Heart left ventricle (tissue), 16 donors: ENCODE data around the gene KCTD12. TPM values are rescaled to one million over a fixed set of nuclear protein-coding genes. Genes with fewer than 3 reads are reported as not detected.
A peak's percentile ranks its signal among the peaks of the same experiment; 100 is the strongest.

Experiments
- ATAC-seq, 4 donors: fragments of 200-7000 bp; cut with Tn5 transposase; one replicate each; pipeline ENCODE4 v1.9.1; 2020 to 2022; ENCODE audit warnings: moderate library complexity in 4 of 4, mild to moderate bottlenecking in 3 of 4, moderate number of reproducible peaks in 1 of 4
- DNase-seq, 5 donors: peaks; one replicate each; pipeline ENCODE4 v3.0.0-alpha.2; 2020
- H3K27ac ChIP-seq, 12 donors: fragments of 200-600 bp; sonication (generic) in 4 of 12; one replicate each; pipeline versions ENCODE4 v1.5.0 to v1.8.0; 2016 to 2022; ENCODE audit warnings: mild to moderate bottlenecking in 2 of 12
- H3K27me3 ChIP-seq, 9 donors: fragments of 200-600 bp; sonication (generic) in 2 of 9; one replicate each; pipeline versions ENCODE4 v1.5.1 to v1.8.0; 2016 to 2022; ENCODE audit warnings: mild to moderate bottlenecking in 3 of 9
- H3K36me3 ChIP-seq, 9 donors: fragments of 200-600 bp; sonication (generic) in 2 of 9; one replicate each; pipeline versions ENCODE4 v1.5.0 to v1.8.0; 2018 to 2022; ENCODE audit warnings: mild to moderate bottlenecking in 2 of 9
- H3K4me1 ChIP-seq, 12 donors: fragments of 200-600 bp; sonication (generic) in 4 of 12; one replicate each; pipeline versions ENCODE4 v1.5.0 to v1.8.0; 2016 to 2022; ENCODE audit warnings: mild to moderate bottlenecking in 3 of 12
- H3K4me3 ChIP-seq, 12 donors: fragments of 200-600 bp; sonication (generic) in 4 of 12; one replicate each; pipeline versions ENCODE4 v1.5.0 to v1.8.0; 2017 to 2022; ENCODE audit warnings: mild to moderate bottlenecking in 9 of 12, moderate library complexity in 4 of 12
- H3K9me3 ChIP-seq, 12 donors: fragments of 200-600 bp; sonication (generic) in 4 of 12; one replicate each; pipeline versions ENCODE4 v1.5.0 to v1.8.0; 2016 to 2022; ENCODE audit warnings: mild to moderate bottlenecking in 1 of 12
- POLR2A ChIP-seq, 2 donors: fragments of 450-650 bp; IDR thresholded peaks; one replicate each; pipeline ENCODE4 v1.6.1; 2017; ENCODE audit warnings: antibody characterized with exemption in 2 of 2, mild to moderate bottlenecking in 2 of 2, moderate library complexity in 2 of 2
- WGBS, 4 donors: extraction: QIAGEN DNeasy Blood & Tissue Kit in 2 of 4; methylation state at CpG; one replicate each; pipeline versions ENCODE4 v1.1.5 to v1.1.7; 2013 to 2018; 5-methylcytosine and 5-hydroxymethylcytosine counted together
- intact Hi-C, 10 donors: fragments of 100-400 bp; cut with DNase I; formaldehyde crosslinking; loops; one replicate each; pipeline versions ENCODE4 v1.11.1 to v1.14.2; 2022
- polyA plus RNA-seq, 2 donors: library from polyadenylated mRNA; stranded (reverse); fragments of 200-250 nt; gene quantifications; one replicate each; pipeline ENCODE4 v1.2.3, GENCODE V29; 2013
- total RNA-seq, 9 donors: library from RNA; depleted of rRNA in 2 of 9; stranded (reverse); fragments of >200 nt in 2 of 9; fragmentation: NEBNext Ultra II Directional in 3 of 9; extraction: Animal tissue kit (Norgen Biotek cat#: 25700) in 3 of 9; gene quantifications; one replicate each; pipeline versions ENCODE4 v1.1.0 to v1.2.4, GENCODE V29; 2016 to 2023
- TF ChIP-seq, protein P1 (sequence below), 12 donors: fragments of 200-600 bp; sonication (generic) in 4 of 12; IDR thresholded peaks; one replicate each; pipeline versions ENCODE4 v1.5.0 to v1.8.0; 2018 to 2022; ENCODE audit warnings: antibody characterized with exemption in 12 of 12, mild to moderate bottlenecking in 5 of 12
- donor health status: ischemic (EF 13 %, LVEDD 7.1; RV severe dilation, severe dysfunction).
- donor health status: healthy with polysubstance abuse.
- donor health status: DM: no; HTN: yes; CAD: no.
- donor health status: DM: no; HTN: no; CAD: no.
- donor health status: ischemic (EF 25% LVEDD 6.9; RV normal size, moderate dysfunction).
- donor health status: ischemic (EF 25% LVEDD 5.7; RV mildly dilated, moderate dysfunction).
- donor health status: healthy.
- donor health status: DM: yes; HTN: yes; CAD: no.
- donor health status: ischemic (EF 35%, LVEDD 5.7; RV mildly dilated, moderate dysfunction).
- donor health status: nonischemic (EF 11% LVEDD 7.7; RV severe dilation, severe dysfunction).
- donor health status: DM: yes; HTN: yes; CAD: no.
- donor health status: PGD.
- donor health status: ischemic (EF 29% LVEDD 5.4; RV normal size, mild dysfunction).
- donor health status: nonischemic (EF 23%, LVEDD 6.1; RV moderate dilation, normal function).

The KCTD12 gene
- total and polyA plus RNA-seq, 11 donors, result 10.1 to 84.4 (median 34.7) TPM

DNA sequence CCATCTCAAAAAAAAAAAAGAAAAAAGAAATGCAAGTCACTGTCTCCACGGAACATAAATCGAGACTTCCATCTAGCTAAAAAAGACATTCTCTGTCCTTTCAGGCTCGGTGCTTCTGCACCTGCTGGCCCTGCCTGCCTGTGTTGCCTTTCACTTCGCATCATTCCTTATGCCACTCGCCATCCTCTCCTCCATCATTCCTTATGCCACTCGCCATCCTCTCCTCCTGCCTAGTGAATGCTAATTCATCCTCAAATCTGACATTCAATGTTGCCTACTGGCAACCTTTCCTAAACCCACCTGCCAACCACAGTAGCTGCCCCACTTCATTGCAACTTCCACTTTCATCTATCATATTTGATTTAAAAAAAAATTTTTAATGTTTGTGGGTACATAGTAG is 36.7 kb downstream of the KCTD12 start:
- H3K36me3 ChIP-seq, result no peaks in the 10 kb centered on the region
- DNase-seq (no peak), ATAC-seq (no peak)
- H3K4me3 ChIP-seq, result no peak overlapping the region
- intact Hi-C loops, result no loop called here
- H3K27me3 ChIP-seq, result no peaks in the 10 kb centered on the region
- 94 to 98% (median 96%) methylated on average over 6 of the region's 6 CpGs for WGBS, 4 donors
- H3K4me1 ChIP-seq, result peaks cover 0 to 19% (median 2%) of the 10 kb centered on the region in 12 donors
- TF ChIP-seq, protein P1, sequence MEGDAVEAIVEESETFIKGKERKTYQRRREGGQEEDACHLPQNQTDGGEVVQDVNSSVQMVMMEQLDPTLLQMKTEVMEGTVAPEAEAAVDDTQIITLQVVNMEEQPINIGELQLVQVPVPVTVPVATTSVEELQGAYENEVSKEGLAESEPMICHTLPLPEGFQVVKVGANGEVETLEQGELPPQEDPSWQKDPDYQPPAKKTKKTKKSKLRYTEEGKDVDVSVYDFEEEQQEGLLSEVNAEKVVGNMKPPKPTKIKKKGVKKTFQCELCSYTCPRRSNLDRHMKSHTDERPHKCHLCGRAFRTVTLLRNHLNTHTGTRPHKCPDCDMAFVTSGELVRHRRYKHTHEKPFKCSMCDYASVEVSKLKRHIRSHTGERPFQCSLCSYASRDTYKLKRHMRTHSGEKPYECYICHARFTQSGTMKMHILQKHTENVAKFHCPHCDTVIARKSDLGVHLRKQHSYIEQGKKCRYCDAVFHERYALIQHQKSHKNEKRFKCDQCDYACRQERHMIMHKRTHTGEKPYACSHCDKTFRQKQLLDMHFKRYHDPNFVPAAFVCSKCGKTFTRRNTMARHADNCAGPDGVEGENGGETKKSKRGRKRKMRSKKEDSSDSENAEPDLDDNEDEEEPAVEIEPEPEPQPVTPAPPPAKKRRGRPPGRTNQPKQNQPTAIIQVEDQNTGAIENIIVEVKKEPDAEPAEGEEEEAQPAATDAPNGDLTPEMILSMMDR (IDR thresholded peaks at IDR 0.05), result no peak
- no peak for TF ChIP-seq POLR2A (IDR thresholded peaks at IDR 0.05)
- no peak overlapping the region for H3K27ac ChIP-seq
- H3K9me3 ChIP-seq, result no peaks in the 10 kb centered on the region

DNA sequence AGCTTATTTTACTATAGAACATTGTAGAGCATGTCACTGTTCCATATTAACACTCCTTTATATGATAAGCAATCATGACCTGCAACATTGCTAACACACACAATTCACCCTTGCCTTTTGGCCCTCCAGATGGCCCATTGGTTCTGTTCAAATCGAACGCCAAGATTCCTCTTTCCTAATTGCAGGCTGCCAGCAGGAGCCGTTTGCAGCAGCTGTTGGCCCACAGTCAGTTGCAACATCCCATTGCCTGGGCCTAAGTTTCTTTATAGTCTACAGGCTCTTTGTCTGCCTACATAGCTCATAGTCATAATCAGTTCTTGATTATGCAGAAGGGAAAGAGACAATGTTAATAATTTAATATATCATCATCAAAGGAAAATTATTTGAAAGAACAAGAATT is 37.6 kb downstream of the KCTD12 start:
- Histone ChIP-seq H3K4me3 (no peak overlapping the region), H3K4me1 (peaks cover 0 to 12% (median 0%) of the 10 kb centered on the region in 12 donors), H3K36me3 (no peaks in the 10 kb centered on the region), H3K9me3 (no peaks in the 10 kb centered on the region), H3K27me3 (no peaks in the 10 kb centered on the region), H3K27ac (no peak overlapping the region)
- intact Hi-C loops, result no loop called here
- WGBS, 4 donors, result 46 to 55% (median 48%) methylated on average over 3 of the region's 3 CpGs
- no peak for TF ChIP-seq POLR2A (IDR thresholded peaks at IDR 0.05)
- TF ChIP-seq, protein P1 (IDR thresholded peaks at IDR 0.05), result no peak
- DNase-seq (peak in 2 of 5 donors; percentile 39 to 49), ATAC-seq (peak in 2 of 4 donors; percentile 50 to 56)

DNA sequence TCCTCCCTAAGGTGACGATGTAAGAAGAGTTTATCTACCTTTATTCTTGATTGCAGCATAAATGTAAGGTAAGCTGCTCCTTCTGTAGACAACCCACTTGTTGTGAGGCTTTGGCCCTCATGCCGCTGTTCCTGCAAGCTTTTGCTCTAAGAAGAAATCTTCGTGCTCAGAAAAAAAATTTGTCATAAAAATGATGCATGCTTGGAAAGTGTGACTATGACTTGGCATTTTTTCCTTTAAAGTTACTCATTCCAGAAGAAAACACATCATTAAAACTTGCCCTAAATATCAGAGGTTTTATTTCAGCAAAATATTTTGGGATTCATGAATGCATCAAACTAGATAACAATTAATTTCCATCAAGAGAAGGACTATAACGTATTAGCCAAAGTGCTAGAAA is 39.8 kb downstream of the KCTD12 start:
- DNase-seq, result no peak
- intact Hi-C loops, result no loop called here
- Histone ChIP-seq H3K27me3 (no peaks in the 10 kb centered on the region), H3K9me3 (no peaks in the 10 kb centered on the region), H3K27ac (no peak overlapping the region), H3K4me3 (no peak overlapping the region), H3K4me1 (peaks cover 0 to 9% (median 0%) of the 10 kb centered on the region in 12 donors), H3K36me3 (no peaks in the 10 kb centered on the region)
- TF ChIP-seq, protein P1 (IDR thresholded peaks at IDR 0.05), result no peak
- no peak for TF ChIP-seq POLR2A (IDR thresholded peaks at IDR 0.05)
- ATAC-seq, result no peak
- 77 to 81% (median 78%) methylated on average over 4 of the region's 4 CpGs for WGBS, 4 donors

DNA sequence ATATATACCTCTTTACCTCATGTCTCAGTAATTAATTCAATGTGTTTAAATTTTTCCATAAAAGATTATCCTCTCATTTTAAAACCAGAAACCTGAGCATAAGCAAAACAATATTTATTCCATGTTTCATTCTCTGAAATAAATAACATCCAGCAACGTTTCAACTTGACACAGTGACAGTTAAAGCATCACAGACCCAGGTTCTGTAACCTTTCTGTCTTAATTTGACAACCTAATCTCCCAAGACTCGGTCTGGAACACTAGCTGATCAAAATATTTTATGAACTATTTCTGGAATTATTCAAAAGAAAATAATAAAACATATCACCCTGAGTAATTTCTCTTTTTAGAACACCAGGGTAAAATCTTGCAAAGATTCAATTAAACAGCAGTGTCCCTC is 40.3 kb downstream of the KCTD12 start:
- 23 to 35% (median 25%) methylated on average over 2 of the region's 2 CpGs for WGBS, 4 donors
- intact Hi-C loops, result no loop called here
- no peak for ATAC-seq

More for the DNA sequence above, 40.3 kb downstream of the KCTD12 start:
- Histone ChIP-seq H3K27ac (no peak overlapping the region), H3K4me1 (peaks cover 0 to 9% (median 0%) of the 10 kb centered on the region in 12 donors), H3K9me3 (no peaks in the 10 kb centered on the region), H3K4me3 (no peak overlapping the region), H3K36me3 (no peaks in the 10 kb centered on the region), H3K27me3 (no peaks in the 10 kb centered on the region)
- no peak for TF ChIP-seq POLR2A (IDR thresholded peaks at IDR 0.05)
- TF ChIP-seq, protein P1 (IDR thresholded peaks at IDR 0.05), result no peak
- DNase-seq, result no peak
